ENCODE data around the gene RBBP7.

DNA sequence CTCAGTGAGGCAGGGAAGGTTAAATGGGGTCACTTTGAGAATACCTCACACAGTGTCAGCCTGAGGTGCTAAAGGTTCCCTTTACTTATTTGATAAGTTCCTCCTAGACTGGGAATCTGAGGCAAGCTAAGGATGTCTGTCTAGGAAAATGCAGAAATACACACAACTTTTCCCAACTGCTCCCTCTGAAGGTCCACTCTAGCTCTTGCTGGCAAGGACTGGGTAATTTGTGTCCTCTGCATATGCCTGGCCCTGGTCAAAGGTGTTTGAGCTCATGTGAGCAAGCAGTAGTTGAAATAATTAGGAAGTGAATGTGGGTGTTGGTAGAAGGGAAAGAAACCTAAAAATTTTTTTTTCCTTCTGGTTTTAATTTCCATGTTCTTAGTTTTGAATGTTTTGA lies 62.6 kb downstream of the RBBP7 start:
- no peak for TF ChIP-seq EZH2 (IDR thresholded peaks at IDR 0.05; ENCODE audit: low read length, missing control alignments)
- TF ChIP-seq, protein P1, sequence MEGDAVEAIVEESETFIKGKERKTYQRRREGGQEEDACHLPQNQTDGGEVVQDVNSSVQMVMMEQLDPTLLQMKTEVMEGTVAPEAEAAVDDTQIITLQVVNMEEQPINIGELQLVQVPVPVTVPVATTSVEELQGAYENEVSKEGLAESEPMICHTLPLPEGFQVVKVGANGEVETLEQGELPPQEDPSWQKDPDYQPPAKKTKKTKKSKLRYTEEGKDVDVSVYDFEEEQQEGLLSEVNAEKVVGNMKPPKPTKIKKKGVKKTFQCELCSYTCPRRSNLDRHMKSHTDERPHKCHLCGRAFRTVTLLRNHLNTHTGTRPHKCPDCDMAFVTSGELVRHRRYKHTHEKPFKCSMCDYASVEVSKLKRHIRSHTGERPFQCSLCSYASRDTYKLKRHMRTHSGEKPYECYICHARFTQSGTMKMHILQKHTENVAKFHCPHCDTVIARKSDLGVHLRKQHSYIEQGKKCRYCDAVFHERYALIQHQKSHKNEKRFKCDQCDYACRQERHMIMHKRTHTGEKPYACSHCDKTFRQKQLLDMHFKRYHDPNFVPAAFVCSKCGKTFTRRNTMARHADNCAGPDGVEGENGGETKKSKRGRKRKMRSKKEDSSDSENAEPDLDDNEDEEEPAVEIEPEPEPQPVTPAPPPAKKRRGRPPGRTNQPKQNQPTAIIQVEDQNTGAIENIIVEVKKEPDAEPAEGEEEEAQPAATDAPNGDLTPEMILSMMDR (conservative IDR thresholded peaks at IDR 0.05 in 1 of 2, IDR thresholded peaks at IDR 0.05 in 1 of 2; ENCODE audit: low read depth in 1 of 2, low read length in 2 of 2) = no peak

Measured in fibroblast of lung (primary cell).